ENCODE measurements around the gene GNA12. TPM values are rescaled to one million over a fixed set of nuclear protein-coding genes. Genes with fewer than 3 reads are reported as not detected.

Gene GNA12
- polyA plus RNA-seq, 1 of the 3 experiments (the other 2 are of a cell fraction), result 64.8 TPM

- peaks cover 26% of the 10 kb centered on the region for H4K20me1 ChIP-seq (ENCODE audit: insufficient read depth)
- no peak for DNase-seq
- no peak for TF ChIP-seq TCF12 (IDR thresholded peaks at IDR 0.05)
- no peaks in the 10 kb centered on the region for H3K9me3 ChIP-seq
- no peak overlapping the region for H3K4me2 ChIP-seq
- H3K9ac ChIP-seq, result no peak overlapping the region
- no peaks in the 10 kb centered on the region for H3F3A ChIP-seq (replicated peaks; ENCODE audit: insufficient read depth)
- no peak overlapping the region for H3K4me3 ChIP-seq (ENCODE audit: low read depth in 2 of 2, low read length in 1 of 2)
- CTCF ChIA-PET, result interaction anchor here (1.0 to 1.3 kb wide), 3 partner anchors 26 to 93 kb away, joined by 3 to 7 read pairs (median 3); no protein-coding TSS in a partner anchor
- H3K27me3 ChIP-seq (ENCODE audit: insufficient read depth), result no peaks in the 10 kb centered on the region
- H3K4me1 ChIP-seq (ENCODE audit: control insufficient read depth in 1 of 2, insufficient read depth in 2 of 2, low read depth in 1 of 2, low read length in 1 of 2), result peaks cover 0 to 7% of the 10 kb centered on the region in 2 experiments; a peak in 2 of 4 replicates
- POLR2A ChIA-PET, result no interaction called here
- H3K27ac ChIP-seq (ENCODE audit: low read depth in 2 of 2, low read length in 1 of 2), result no peak overlapping the region
- WGBS (ENCODE audit: low lambda C conversion rate), result 80% methylated on average over 8 of the region's 8 CpGs
- H3K79me2 ChIP-seq (ENCODE audit: insufficient read depth), result peaks cover 95% of the 10 kb centered on the region
- no peaks in the 10 kb centered on the region for H3K9me2 ChIP-seq
- peaks cover 13 to 16% of the 10 kb centered on the region in 2 experiments for H3K36me3 ChIP-seq (replicated peaks in 1 of 2; ENCODE audit: control insufficient read depth in 1 of 2, insufficient read depth in 2 of 2, low read length in 1 of 2)
- no peak overlapping the region for H2AFZ ChIP-seq (ENCODE audit: low read depth)
These were observed 13.3 kb downstream of the GNA12 start for GRCh38 chr7:2830609-2831376.

GRCh38 chr7:2829040-2829439, 15.1 kb downstream of the GNA12 start:
- H3K79me2 ChIP-seq (ENCODE audit: insufficient read depth), result peaks cover 95% of the 10 kb centered on the region
- peaks cover 0 to 3% of the 10 kb centered on the region in 2 experiments for H3K36me3 ChIP-seq (replicated peaks in 1 of 2; ENCODE audit: control insufficient read depth in 1 of 2, insufficient read depth in 2 of 2, low read length in 1 of 2)
- no peaks in the 10 kb centered on the region for H3K27me3 ChIP-seq (ENCODE audit: insufficient read depth)
- CTCF ChIA-PET, result interaction anchor here (1.2 to 1.5 kb wide), 5 partner anchors 36 to 148 kb away, joined by 3 to 7 read pairs (median 3); no protein-coding TSS in a partner anchor
- H2AFZ ChIP-seq (ENCODE audit: low read depth), result no peak overlapping the region
- no peak overlapping the region for H3K9ac ChIP-seq
- H3K4me1 ChIP-seq (ENCODE audit: control insufficient read depth in 1 of 2, insufficient read depth in 2 of 2, low read depth in 1 of 2, low read length in 1 of 2), result peaks cover 0 to 11% of the 10 kb centered on the region in 2 experiments; a peak in 2 of 4 replicates
- H4K20me1 ChIP-seq (ENCODE audit: insufficient read depth), result peaks cover 19% of the 10 kb centered on the region
- H3K4me2 ChIP-seq, result no peak overlapping the region
- H3K9me3 ChIP-seq, result no peaks in the 10 kb centered on the region
- TF ChIP-seq MAX (IDR thresholded peaks at IDR 0.05; ENCODE audit: low read depth) (no peak), NRF1 (IDR thresholded peaks at IDR 0.05; ENCODE audit: low read depth, low read length) (no peak), RCOR1 (IDR thresholded peaks at IDR 0.05; ENCODE audit: low read length) (no peak), RAD21 (IDR thresholded peaks at IDR 0.05; ENCODE audit: low read length) (no peak), FOXM1 (IDR thresholded peaks at IDR 0.05; ENCODE audit: low read depth) (no peak), PBX3 (IDR thresholded peaks at IDR 0.05) (no peak), JUND (IDR thresholded peaks at IDR 0.05) (no peak), FOSL2 (IDR thresholded peaks at IDR 0.05; ENCODE audit: borderline replicate concordance, low read depth) (no peak), EZH2phosphoT487 (IDR thresholded peaks at IDR 0.05; ENCODE audit: borderline replicate concordance, low read depth) (no peak), MEF2A (IDR thresholded peaks at IDR 0.05; ENCODE audit: borderline replicate concordance, low read depth) (no peak), CHD2 (IDR thresholded peaks at IDR 0.05; ENCODE audit: low read length, partially characterized antibody) (no peak), TCF12 (IDR thresholded peaks at IDR 0.05) (no peak), RXRA (IDR thresholded peaks at IDR 0.05; ENCODE audit: borderline replicate concordance, low read depth) (no peak), MXI1 (IDR thresholded peaks at IDR 0.05; ENCODE audit: low read depth, low read length) (no peak), ZBTB33 (IDR thresholded peaks at IDR 0.05; ENCODE audit: borderline replicate concordance, low read depth) (no peak), GABPA (IDR thresholded peaks at IDR 0.05; ENCODE audit: low read depth) (no peak), TEAD4 (IDR thresholded peaks at IDR 0.05; ENCODE audit: borderline replicate concordance, insufficient read depth) (no peak), SMC3 (IDR thresholded peaks at IDR 0.05; ENCODE audit: low read depth, low read length) (no peak), RFX5 (IDR thresholded peaks at IDR 0.05; ENCODE audit: low read length) (no peak), IRF3 (IDR thresholded peaks at IDR 0.05; ENCODE audit: low read depth, low read length) (no peak)
- H3F3A ChIP-seq (replicated peaks; ENCODE audit: insufficient read depth), result no peaks in the 10 kb centered on the region
- WGBS (ENCODE audit: low lambda C conversion rate), result 89% methylated on average over 5 of the region's 5 CpGs
- POLR2A ChIA-PET, result no interaction called here
- H3K9me2 ChIP-seq, result no peaks in the 10 kb centered on the region
- no peak overlapping the region for H3K4me3 ChIP-seq (ENCODE audit: low read depth in 2 of 2, low read length in 1 of 2)
- no peak overlapping the region for H3K27ac ChIP-seq (ENCODE audit: low read depth in 2 of 2, low read length in 1 of 2)
- DNase-seq, result no peak
